AML-193 (cell line): ENCODE measurements around the gene ABHD17B.
"Not testable (repeated sequence)": the region's sequence is repeated elsewhere in the genome, so short reads cannot be mapped to it uniquely, and the experiment has no call there.

Source experiments
- DNase-seq, 2 experiments: peaks; one replicate each; lab custom pipeline; 2025; lab: John Stamatoyannopoulos, UW

Gene ABHD17B

DNA sequence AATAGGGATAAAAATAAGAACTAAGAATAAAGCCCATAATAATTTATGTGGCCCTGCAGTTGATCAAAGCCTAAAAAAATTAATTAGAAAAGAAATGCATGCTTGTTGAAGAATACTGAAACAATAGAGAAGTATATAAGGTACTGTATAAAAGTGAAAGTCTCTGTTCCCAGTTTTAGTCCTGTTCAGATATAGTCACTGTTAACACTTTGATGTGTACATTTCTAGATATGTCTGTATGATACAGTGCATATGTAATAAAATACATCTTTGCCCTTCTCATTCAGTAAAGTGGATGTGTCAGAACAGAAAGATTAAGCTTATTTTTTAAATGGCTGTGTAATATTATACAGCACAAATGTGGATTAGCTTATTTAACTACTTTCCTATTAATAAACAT lies 4.5 kb upstream of the ABHD17B start:
- no peak for DNase-seq

DNA sequence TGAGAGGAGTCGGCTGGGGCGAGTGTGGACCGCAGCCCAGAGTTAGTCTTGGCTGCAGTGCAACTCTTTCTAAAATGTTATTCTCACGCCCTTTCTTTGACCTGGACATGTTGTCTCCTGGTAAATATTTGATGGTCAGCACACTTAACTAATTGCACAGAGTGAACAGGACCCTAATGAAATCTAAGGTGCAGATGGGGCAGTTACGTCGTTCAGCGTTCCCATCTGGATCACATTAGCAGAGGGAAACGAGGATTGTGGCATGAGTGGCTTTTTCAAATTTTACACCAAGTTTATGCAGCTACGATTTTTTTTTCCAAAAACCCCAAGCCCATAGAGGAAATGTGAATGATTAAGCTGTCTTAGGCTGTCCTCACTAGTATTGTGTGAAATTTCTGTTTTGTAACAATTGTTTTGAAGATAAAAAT lies 929 bp upstream of the ABHD17B start:
- no peak for DNase-seq

DNA sequence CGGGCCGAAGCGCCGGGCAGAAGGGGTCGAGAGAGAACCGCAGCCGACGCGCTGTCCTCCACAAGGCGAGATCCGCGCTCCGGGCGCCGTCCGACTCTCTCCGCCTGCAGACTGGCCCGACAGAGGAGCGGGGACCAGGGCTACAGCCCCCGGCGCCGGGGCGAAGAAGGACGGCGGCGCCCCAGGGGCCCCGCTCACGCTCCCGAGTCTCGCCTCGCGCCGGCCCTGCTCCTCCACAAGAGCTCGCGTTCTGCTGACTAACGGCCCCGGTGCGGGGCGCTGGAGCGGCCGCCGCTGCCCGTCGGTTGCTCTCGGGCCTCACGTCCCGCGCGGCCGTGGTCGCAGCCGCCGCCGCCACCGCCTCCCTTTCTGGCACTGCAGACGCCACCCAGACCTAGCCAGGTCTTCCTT lies 338 bp downstream of the ABHD17B start:
- DNase-seq = no peak

DNA sequence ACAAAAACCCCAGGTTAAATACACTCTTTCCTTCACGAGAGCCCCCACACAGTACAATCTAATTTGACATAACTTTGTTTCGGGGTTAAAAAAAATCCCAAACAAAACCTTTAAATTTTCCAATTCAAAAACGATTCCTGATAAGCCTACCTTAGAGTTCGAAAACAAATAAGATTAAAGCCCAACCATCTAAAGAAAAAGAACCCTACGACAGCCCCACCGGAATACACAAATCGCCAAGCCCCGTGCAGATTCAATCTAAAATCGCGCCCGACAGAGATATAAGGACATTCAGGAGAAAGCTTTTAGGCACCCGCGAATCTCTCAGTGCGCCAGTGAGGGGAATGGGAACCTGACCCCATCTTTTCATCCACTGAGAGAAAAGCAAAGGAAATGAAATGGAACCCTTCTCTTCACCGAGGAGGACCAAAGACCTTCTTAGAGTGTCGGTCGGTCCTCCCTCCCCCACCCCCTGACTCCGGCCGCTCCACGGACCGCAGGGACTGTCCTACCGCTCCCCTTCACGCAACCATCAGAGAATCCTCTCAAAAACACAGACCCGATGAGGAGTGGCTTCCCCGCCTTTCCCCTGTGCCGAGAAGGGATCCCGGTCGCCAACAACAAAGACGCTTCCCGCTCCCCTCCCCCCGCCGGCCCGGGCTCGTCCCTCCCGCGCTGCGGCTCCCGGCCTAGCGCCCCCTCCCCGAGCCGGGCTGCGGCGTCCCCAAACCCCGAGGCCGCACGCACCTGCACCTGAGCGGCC lies 925 bp downstream of the ABHD17B start:
- no peak for DNase-seq

DNA sequence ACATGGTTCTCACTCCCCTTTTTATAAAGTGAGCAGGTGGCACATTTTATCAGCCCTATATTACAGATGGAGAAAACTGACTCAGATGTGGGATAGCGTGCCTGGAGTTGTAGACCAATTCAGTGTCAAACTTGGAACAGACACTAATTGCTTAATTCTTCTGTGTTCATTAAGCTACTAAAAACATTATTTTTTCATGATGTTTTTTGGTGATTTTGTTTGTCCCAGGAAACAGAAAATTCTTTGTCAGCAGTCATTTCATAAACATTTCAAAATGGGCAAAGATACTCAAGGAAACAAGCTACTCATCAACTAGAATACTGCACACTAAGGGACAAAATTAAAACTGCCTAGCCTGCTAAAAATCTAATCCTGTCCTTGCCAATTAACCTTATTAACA lies 2.2 kb downstream of the ABHD17B start:
- no peak for DNase-seq

DNA sequence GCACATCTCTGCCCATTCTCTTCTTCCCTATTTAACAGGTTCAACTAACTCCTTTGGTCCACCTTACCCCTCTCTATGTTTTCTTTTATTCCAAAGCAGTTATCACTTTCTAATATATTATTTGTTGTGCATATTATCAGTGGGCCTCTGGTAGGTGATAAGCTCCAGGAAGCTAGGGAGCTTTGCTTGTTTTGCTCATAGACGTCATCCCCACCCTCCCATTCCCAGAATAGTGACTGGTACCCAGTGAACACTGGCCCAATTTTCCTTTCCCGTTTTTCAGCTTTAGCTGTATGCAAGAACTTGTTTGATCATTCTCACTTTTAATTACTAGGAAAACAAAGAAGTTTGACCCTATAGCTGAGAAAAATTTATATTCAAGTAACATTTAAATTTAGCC lies 6.9 kb downstream of the ABHD17B start:
- DNase-seq = no peak

DNA sequence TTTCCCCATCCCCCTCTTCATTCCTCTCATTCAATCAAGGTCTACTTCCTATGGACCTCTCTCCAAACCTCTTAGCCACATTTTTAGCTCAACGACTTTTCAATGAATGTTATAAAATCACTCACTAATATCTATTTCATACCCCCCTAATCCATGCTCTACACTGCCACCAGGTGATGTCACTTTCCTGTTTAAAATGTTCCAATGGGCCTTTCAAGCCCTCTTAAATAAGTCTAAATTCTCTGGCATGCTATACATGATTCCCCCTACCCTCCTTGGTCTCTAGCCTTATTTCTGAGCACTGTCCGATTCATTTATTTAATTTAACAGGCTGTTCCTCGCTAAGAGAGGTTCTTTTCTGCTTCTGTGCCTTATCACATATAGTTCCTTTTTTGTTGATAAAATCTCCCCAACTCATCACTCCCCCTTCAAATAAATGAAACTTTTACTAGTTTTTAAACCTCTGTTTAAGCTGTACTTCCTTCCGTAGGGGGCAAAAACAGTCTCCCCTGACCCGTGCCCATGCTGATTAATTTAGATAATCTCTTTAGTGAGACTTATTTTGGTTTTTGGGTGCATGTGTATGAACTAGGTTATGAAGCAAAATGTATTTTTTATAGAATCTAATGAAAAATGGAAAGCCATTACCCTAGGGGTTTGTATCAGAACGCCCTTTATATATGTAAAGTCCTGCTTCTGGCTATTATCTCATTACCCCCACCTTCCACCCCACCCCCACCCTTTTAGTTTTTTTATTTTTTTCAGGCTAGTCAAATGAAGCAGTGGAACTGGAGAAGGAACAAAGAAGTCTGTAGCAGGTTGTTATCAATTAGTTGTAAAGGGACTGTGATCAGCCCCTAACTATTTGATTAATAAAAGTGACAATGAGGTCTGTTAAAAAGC lies 9.0 kb downstream of the ABHD17B start:
- DNase-seq = no peak

DNA sequence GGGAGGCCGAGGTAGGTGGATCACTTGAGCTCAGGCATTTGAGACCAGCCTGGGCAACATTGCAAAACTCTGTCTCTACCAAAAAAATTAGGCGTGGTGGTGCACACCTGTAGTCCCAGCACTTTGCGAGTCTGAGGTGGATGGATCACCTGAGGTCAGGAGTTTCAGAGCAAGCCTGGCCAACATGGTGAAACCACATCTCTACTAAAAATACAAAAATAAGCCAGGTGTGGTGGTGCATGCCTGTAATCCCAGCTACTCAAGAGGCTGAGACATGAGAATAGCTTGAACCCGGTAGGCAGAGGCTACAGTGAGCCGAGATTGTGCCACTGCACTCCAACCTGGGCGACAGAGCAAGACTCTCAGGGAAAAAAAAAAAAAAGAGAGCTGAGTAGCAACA lies 12.2 kb downstream of the ABHD17B start:
- DNase-seq = not testable (repeated sequence)

DNA sequence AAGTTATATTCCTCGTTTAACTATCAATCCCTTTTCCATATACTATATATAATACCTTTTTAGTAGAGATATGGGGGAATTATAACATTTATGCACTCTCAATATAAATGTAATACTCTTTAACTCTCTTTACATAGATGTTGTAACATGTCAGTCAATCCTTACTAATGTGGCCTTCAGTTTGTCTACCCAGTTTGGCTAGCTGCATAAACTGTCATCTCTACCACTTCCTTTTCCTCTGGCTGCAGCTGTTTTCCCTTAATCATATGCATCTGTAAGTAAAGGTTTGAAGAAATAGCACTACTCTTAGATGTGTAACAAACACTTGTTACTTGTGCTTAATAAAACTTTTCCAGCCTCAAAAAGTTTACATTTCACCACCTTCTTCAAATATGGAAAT lies 13.4 kb downstream of the ABHD17B start:
- DNase-seq = peak; percentile 87 to 93

DNA sequence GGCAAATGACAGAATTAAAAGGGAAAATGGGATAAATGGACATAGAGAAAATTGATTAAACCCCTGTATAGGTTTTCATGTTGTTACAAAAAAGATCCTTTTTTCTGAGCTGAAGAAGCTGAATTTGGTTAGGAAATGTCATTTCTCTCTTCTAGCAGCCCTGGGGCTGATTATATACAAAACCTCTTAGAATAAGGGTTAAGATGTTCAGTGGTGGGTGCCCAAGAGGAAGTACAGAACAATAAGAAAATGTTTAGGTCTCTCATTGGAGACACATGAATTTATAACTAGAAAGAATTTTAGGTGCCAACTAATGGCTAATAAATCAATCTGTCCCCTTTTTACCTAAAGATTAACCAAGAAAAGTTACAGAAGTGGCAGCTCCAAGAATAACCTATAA lies 14.2 kb downstream of the ABHD17B start:
- DNase-seq = peak; percentile 14 to 20

DNA sequence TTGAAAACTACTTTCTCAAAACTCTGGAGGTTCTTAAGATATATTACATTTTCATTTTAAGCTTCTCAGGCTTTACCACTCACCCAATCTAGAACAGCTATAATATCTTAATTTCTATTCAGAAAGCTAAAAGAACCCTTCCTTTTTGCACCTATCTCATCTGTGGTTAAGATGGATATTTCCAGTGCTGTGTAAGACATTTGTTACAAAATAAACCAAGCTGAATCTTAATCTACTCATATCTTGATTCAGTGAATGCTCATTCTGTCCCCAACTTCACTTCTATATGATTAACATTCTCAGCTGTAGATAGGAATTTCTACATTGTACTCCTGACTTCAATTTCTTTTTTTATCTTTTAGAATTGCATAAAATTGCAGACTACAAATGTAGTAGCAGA lies 15.0 kb downstream of the ABHD17B start:
- no peak for DNase-seq

DNA sequence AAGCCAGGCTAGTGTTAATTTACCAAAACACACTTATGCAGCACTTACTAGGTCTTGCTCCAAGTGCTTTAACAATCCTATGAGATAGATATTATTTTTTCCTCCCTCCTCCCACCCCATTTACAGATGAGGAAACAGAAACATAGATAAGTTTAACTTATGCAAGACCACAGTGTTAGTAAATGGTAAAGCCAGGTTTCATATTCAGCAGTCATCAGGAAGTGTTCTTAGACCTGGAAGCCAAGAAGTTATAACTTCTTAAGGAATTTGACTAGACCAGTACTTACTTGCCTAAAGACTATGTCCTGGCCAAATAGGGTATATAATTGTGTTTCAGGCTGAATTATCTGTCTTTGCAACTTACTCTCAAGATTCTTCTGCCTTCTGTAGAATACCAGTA lies 15.9 kb downstream of the ABHD17B start:
- peak; percentile 35 to 46 for DNase-seq

DNA sequence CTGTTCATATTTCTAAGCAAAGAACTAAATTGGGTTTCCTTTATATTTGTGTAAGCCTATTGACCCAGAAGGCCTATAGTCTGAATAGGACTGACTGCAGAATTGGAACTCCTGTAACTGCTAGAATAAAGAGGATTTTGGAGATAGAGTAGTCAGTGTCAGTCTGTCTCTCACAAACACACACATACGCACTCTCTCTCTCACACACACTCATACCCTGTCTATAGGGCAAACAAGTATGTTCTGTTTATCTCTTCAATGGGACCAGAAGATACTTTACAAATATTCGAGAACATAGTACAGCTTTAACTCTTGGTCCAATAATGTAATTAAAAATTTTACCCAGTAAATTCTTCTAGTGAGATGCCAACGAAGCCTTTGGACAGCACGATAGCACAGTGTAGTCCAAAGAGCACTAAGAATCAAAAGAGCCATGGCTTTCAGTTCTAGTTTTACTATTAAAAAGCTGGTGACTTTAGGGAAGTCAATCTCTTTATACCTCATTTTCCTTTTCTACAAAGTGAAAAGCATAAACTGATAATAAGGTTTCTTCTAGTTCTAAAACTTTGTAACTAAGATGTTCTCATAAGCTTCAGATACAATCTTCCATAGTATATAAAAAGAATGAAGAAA lies 19.3 kb downstream of the ABHD17B start:
- no peak for DNase-seq

DNA sequence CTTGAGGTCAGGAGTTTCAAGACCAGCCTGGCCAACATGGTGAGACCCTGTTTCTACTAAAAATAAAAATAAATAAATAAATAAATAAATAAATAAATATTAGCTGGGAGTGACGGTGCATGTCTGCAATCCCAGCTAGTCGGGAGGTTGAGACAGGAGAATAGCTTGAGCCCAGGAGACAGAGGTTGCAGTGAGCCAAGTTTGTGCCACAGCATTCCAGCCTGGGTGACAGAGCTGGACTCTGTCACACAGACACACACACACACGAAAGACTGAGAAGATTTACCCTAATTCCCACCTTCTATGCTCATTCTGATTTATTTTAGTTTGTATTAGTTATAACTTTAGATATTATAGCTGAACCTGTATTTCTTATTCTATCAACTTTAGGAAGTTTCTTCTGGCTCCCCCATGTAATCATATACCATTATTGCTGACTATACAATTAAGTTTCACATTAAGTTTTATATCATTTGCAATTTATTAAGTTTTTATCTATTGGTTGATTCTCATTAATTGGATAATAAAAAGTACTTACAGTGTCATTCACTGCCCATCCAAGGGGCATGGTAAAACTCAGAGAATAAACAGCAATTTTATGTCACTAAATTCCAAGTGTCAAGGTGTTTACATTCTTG lies 20.8 kb downstream of the ABHD17B start:
- no peak for DNase-seq

DNA sequence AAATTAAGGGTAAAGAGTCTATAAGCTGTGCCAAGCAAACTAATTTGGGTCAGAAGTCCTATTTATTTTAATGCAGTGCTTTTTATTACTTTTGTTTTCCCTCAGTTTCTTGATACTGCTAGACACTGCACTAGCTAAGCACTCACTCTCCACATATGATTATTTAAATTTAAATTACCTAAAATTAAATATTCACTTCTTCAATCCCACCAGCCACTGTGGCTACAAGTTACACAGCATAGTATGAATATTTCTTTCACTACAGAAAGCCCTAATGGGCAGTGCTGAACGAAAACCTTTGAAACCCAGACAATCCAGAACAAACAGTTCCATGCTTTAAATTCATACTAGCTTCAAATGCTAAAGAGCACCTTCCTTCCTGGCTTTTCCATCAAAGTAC lies 23.6 kb downstream of the ABHD17B start:
- no peak for DNase-seq

DNA sequence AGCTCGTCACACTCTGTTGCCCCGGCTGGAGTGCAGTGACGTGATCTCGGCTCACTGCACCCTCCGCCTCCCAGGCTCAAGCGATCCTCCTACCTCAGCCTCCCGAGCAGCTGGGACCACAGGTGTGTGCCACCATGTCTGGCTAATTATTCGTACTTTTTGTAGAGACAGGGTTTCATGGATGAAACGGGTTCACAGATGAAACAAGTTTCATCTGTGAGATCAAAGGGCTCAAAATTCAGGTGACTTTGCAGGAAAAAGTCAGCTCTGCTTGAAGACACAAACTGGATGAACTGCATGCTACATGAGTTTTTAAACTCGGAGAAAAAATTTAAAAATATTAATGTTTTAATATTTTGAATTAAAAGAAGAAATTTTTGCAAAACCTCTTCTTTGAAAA lies 24.5 kb downstream of the ABHD17B start:
- no peak for DNase-seq

DNA sequence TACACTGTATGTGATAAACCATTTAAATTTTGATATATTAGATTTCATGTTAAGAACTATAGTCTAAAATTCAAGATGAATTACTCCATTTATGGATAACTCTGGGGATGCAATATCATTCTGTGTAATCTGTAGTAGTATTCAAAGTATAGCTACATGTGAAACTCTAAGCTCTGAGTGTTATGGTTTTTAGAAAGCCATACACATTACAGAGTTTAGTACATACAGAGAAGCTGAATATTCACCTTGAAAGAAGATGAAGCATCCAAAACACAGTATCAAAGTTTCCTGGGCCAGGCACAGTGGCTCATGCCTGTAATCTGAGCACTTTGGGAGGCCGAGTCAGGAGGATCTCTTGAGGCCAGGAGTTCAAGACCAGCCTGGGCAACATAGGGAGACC lies 25.0 kb downstream of the ABHD17B start:
- no peak for DNase-seq

DNA sequence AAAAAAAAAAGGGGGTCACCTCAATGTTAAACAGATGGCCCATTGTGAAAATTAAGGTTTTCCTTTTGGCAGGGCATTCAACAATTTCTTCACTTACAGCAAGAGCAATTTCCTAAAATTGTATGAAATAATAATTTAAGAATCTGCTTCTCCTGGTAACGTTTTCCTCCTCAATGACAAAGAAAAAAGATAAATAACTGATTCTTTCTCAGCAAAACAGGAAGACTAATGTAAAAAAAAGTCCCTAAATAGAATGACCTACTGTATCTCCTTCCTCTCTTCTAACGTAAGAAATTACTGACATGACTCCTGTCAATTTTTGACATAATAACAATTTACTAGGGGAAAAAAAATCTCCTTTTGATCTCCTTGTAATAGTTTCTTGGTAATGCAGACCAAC lies 25.5 kb downstream of the ABHD17B start:
- DNase-seq = peak; percentile 17

DNA sequence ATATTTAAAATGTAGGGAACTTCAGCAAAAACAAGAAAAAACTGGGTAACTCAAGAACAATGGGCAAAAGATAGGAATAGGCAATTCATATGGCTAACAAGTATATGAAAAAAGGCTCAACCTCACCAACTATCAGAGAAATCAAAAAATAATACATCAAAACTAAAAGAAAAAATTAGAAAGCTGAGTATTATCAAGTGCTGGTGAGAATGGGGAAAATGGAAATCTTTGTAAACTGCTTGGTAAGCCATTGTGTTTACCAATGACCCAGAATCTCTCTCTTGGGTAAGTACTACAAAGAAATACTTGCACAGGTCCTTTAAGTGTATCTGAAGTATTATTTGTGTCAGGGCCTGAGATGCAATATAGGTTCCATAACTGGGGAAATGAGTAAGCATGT lies 27.0 kb downstream of the ABHD17B start:
- DNase-seq = no peak

DNA sequence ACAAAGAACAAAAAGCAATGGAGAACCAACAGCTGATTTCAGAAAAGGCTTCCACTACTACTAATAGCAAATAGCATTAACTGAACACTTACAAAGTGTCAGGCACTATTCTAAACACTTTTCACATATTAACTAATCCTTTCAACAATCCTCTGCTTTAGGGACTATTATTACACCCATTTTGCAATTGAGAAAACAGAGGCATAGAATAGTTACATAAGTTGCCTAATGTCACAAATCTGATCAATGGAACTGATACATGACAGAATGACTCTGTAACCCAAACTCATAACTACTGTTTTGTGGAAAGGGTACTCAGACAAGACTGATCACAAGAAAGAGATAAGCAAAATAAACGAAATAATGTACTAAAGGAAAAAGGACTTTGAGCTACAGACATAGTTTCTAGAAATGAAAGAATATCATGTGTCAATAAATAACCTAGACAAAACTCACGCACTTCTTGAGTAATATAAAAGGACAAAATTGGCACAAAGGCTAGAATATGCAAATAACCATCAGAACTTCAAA lies 31.3 kb downstream of the ABHD17B start:
- DNase-seq = no peak

DNA sequence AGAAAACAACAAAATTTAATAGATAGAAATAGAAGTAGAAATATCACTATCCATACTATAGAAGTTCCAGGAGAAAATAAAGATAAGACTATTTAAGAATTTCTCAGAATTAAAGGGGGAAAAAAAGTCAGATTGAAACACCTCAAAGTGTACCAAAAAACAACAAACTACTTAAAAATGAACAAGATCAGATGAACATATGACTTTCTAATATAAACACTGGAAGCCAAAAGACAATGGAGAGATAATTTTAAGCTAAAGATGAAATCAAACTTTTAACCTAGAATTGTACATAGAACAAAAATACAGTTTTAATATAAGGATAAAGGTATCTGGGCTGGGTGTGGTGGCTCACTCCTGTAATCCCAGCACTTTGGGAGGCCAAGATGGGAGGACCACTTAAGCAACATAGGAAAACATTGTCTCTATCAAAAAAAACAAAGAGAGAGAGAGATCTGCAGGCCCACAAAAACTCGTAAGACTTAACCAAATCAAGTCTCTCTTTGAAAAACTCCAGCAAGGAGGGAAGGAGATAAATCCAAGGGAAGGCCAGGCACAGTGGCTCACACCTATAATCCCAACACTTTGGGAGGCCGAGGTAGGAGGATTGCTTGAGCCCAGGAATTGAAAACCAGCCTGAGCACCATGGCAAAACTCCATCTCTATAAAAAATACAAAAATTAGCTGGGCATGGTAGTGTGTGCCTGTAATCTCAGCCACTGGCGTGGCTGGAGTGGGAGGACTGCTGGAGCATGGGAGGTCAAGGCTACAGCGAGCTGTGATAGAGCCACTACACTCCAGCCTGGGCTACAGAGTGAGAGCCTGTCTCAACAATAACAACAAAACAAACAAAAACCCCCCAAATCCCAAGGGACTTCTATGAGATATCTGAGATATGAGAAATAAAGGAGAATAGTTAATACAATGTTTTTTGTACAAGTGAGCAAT lies 32.4 kb downstream of the ABHD17B start:
- no peak for DNase-seq
